Stomach smooth muscle (tissue), 2 donors: ENCODE measurements around the gene DLX1.

ENCODE experiments used
- H3K27ac ChIP-seq: one replicate; pipeline ENCODE4 v1.7.0; 2013; ENCODE audit warnings: mild to moderate bottlenecking, low read length, inconsistent platforms
- H3K27me3 ChIP-seq, 2 donors: one replicate each; pipeline ENCODE4 v1.7.0; 2013; ENCODE audit warnings: low read length in 2 of 2; ENCODE audit not compliant: insufficient read depth in 2 of 2, control insufficient read depth in 1 of 2
- H3K36me3 ChIP-seq, 2 donors: one replicate each; pipeline ENCODE4 v1.7.0; 2013; ENCODE audit warnings: low read length in 2 of 2; ENCODE audit not compliant: control insufficient read depth in 2 of 2, insufficient read depth in 2 of 2
- H3K4me1 ChIP-seq: one replicate; pipeline ENCODE4 v1.7.0; 2013; ENCODE audit warnings: low read length; ENCODE audit not compliant: control insufficient read depth, insufficient read depth
- H3K4me3 ChIP-seq, 2 donors: one replicate each; pipeline ENCODE4 v1.7.0; 2013; ENCODE audit warnings: low read length in 2 of 2
- H3K9ac ChIP-seq, 2 donors: one replicate each; pipeline ENCODE4 v1.7.0; 2013; ENCODE audit warnings: low read length in 2 of 2, mild to moderate bottlenecking in 1 of 2
- H3K9me3 ChIP-seq, 2 donors: one replicate each; pipeline ENCODE4 v1.7.0; 2013; ENCODE audit warnings: low read length in 2 of 2; ENCODE audit not compliant: control insufficient read depth in 2 of 2
- donor health status: healthy.
- donor health status: Pancreatic carcinoma.

The DLX1 gene

GRCh38 chr2:172085460-172086159 lies at the start of gene DLX1:
TSS of gene DLX1 (plus strand) at chr2:172085507. CDS start at chr2:172085678, 171 bp downstream.
- H3K27me3 ChIP-seq, result peaks cover 96 to 100% of the 10 kb centered on the region in 2 donors
- H3K27ac ChIP-seq, result no peak within 1 kb of the TSS
- no peaks in the 10 kb centered on the region for H3K36me3 ChIP-seq
- peaks cover 0 to 7% of the 10 kb centered on the region in 2 donors for H3K9me3 ChIP-seq
- peak within 1 kb of the TSS; percentile 26 to 66 for H3K4me3 ChIP-seq
- peaks cover 27% of the 10 kb centered on the region for H3K4me1 ChIP-seq
- H3K9ac ChIP-seq, result no peak within 1 kb of the TSS

- Histone ChIP-seq H3K27me3 (no peaks in the 10 kb centered on the region), H3K9ac (no peak overlapping the region), H3K4me3 (no peak overlapping the region), H3K4me1 (no peaks in the 10 kb centered on the region), H3K9me3 (no peaks in the 10 kb centered on the region), H3K27ac (no peak overlapping the region), H3K36me3 (no peaks in the 10 kb centered on the region)
Measured at GRCh38 chr2:172038121-172038520, 47.2 kb upstream of the DLX1 start.

GRCh38 chr2:172038604-172039003 lies 46.7 kb upstream of the DLX1 start:
- Histone ChIP-seq H3K27me3 (no peaks in the 10 kb centered on the region), H3K27ac (no peak overlapping the region), H3K9ac (no peak overlapping the region), H3K9me3 (no peaks in the 10 kb centered on the region), H3K4me3 (no peak overlapping the region), H3K36me3 (no peaks in the 10 kb centered on the region), H3K4me1 (no peaks in the 10 kb centered on the region)

GRCh38 chr2:172039011-172039704 lies 46.1 kb upstream of the DLX1 start:
- H3K9me3 ChIP-seq, result no peaks in the 10 kb centered on the region
- H3K9ac ChIP-seq, result no peak overlapping the region
- no peaks in the 10 kb centered on the region for H3K36me3 ChIP-seq
- H3K27ac ChIP-seq, result no peak overlapping the region
- H3K4me1 ChIP-seq, result no peaks in the 10 kb centered on the region
- no peak overlapping the region for H3K4me3 ChIP-seq
- H3K27me3 ChIP-seq, result no peaks in the 10 kb centered on the region

- Histone ChIP-seq H3K9me3 (no peaks in the 10 kb centered on the region), H3K27me3 (no peaks in the 10 kb centered on the region), H3K9ac (no peak overlapping the region), H3K4me3 (no peak overlapping the region), H3K4me1 (no peaks in the 10 kb centered on the region), H3K36me3 (no peaks in the 10 kb centered on the region), H3K27ac (no peak overlapping the region)
Measured at GRCh38 chr2:172040311-172040710, 45.0 kb upstream of the DLX1 start.

GRCh38 chr2:172046080-172046678 lies 39.1 kb upstream of the DLX1 start:
- Histone ChIP-seq H3K9me3 (no peaks in the 10 kb centered on the region), H3K36me3 (no peaks in the 10 kb centered on the region), H3K27me3 (no peaks in the 10 kb centered on the region), H3K27ac (no peak overlapping the region), H3K4me1 (no peaks in the 10 kb centered on the region), H3K4me3 (no peak overlapping the region), H3K9ac (no peak overlapping the region)

GRCh38 chr2:172046866-172047565 lies 38.3 kb upstream of the DLX1 start:
- Histone ChIP-seq H3K27me3 (no peaks in the 10 kb centered on the region), H3K9me3 (no peaks in the 10 kb centered on the region), H3K36me3 (no peaks in the 10 kb centered on the region), H3K4me1 (no peaks in the 10 kb centered on the region), H3K9ac (no peak overlapping the region), H3K4me3 (no peak overlapping the region), H3K27ac (no peak overlapping the region)

- Histone ChIP-seq H3K9me3 (no peaks in the 10 kb centered on the region), H3K4me3 (no peak overlapping the region), H3K9ac (no peak overlapping the region), H3K36me3 (no peaks in the 10 kb centered on the region), H3K4me1 (no peaks in the 10 kb centered on the region), H3K27ac (no peak overlapping the region), H3K27me3 (no peaks in the 10 kb centered on the region)
Measured at GRCh38 chr2:172047566-172048507, 37.5 kb upstream of the DLX1 start.

GRCh38 chr2:172048508-172049503 lies 36.5 kb upstream of the DLX1 start:
- Histone ChIP-seq H3K27me3 (no peaks in the 10 kb centered on the region), H3K4me3 (no peak overlapping the region), H3K9me3 (no peaks in the 10 kb centered on the region), H3K36me3 (no peaks in the 10 kb centered on the region), H3K9ac (no peak overlapping the region), H3K4me1 (no peaks in the 10 kb centered on the region), H3K27ac (no peak overlapping the region)
